GM18511 (cell line): ENCODE measurements around the gene MDFI.

Experiments
- ATAC-seq: cut with Tn5 transposase; IDR thresholded peaks from one replicate; pipeline ENCODE4 v1.9.1; 2021; ENCODE audit warnings: mild to moderate bottlenecking, moderate library complexity; ENCODE audit not compliant: unreplicated experiment

MDFI gene

DNA sequence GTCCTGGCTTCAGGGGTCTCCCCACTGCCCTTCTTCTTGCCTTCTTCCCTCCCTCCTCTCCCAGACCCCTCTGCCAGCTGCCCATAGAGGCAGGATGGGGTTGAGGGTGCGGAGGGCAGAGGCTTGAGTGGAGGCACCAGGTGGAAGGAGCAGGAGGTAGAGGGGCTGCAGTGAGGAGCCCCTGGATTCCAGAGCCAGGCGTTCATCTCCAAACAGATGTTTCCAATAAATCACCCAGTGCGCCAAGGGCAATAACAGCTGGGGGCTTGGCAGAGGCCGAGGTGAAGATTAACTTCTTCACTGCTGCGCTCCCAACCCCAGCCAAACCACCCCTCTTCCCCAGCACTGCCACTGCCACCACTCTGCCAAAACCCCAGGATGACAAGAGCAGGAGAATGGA, 10.7 kb downstream of the MDFI start:
- ATAC-seq = no peak

- ATAC-seq = no peak
These were observed 11.3 kb downstream of the MDFI start for GRCh38 chr6:41649596-41649995.

DNA sequence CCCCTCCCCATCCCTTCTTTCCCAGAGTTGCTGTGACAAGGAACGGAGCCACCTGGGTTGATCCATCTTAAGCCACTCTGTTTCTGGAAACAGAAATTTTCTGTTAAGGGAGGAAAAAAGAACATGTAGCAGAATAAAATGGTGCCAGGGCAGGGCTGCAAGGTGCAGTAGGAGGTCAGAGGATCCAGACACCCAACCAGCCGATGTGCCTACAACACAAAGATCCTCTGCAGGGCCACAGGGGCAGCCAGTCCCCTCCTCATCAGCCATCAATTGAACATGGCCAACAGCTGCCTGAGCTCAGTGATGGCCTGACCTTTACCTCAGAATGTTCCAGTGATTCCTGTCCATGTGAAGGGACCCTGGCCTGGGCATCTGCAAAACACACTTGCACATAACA, 11.9 kb downstream of the MDFI start:
- ATAC-seq = no peak

DNA sequence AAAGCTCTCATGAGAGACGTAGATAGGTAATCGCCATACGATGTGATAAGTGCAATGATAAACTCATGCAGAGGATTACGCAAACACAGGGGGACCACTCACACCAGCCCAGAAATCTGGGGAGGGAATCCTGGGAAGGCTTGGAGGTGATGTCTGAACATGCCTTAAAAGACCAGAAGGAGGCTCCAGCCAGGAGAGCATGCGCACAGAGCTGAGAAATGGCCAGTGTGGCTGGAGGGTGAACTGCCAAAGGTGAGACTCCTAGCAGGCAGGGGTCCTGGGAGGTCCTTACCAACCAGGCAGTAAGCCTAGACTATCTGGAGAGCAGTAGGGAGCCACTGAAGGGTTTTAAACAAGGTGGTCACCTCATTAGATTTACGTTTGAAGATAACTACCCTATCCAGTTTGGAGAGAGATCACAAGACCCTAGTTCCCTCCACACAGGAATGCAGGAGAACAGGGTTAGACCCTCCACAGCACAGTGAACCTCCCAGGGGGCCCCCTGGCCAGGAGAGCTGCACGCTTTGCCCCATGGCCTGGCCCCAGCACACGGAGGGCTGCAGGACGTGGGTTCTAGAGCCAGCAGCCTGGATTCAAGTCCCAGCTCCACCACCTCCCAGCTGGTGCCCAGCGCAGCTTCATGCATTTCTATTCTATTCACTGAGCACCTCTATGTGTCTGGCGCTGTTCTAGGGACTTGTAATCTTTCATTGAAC, 13.1 kb downstream of the MDFI start:
- ATAC-seq = no peak

- ATAC-seq = no peak
These were observed 13.8 kb downstream of the MDFI start for GRCh38 chr6:41651962-41652657.

DNA sequence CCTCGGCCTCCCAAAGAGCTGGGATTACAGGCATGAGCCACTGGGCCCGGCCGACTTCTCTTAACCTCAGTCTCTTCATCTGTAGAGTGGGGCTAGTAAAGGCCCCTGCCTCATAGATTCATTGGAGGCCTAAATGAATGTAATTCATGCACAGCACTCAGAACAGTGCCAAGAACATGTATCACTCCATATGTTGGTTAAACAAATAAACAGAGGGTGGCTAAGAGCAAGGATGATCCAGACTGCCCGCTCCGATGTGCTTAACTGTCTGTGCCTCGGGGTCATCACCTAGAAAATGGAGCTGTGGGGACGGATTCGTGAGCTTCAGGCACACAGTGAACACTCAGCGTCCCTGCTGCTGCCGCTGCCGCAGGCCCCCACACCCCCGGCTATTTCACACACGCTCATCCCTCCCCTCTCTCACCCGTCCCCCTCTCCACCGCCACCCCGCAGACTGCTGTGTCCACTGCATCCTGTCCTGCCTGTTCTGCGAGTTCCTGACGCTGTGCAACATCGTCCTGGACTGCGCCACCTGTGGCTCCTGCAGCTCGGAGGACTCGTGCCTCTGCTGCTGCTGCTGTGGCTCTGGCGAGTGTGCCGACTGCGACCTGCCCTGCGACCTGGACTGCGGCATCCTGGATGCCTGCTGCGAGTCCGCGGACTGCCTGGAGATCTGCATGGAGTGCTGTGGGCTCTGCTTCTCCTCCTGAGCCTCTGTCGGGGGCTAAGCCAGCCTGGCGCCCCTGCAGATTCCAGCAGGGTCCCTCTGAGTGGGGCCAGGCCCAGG, 14.8 kb downstream of the MDFI start:
- no peak for ATAC-seq

- no peak for ATAC-seq
These were observed 15.4 kb downstream of the MDFI start for GRCh38 chr6:41653691-41654090.

DNA sequence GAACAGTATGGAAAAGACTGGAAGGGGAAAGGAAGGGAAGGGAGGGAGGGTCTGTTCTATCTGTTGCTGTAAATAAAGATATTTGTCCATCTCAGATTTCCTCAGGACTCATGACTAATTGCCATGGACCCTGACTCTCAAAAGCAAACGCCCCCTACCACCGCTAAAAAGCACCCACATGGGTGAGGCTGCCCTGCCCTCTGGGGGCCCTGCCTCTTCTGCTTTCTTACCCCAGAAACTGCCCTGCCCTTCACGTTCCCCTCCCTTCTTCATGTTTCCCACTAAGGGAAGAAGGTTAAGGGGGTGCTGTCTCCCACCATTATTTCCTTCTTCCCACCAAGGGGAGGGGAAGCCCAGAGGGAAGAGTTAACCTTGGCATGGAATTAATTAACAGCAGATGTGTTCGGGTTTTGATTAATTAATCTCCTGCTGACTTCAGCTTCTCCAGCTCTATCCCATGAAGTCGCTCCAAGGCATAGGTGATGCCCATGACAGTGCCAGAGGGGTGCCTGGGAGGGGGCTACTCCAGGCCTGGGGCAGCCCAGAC, 16.0 kb downstream of the MDFI start:
- no peak for ATAC-seq

DNA sequence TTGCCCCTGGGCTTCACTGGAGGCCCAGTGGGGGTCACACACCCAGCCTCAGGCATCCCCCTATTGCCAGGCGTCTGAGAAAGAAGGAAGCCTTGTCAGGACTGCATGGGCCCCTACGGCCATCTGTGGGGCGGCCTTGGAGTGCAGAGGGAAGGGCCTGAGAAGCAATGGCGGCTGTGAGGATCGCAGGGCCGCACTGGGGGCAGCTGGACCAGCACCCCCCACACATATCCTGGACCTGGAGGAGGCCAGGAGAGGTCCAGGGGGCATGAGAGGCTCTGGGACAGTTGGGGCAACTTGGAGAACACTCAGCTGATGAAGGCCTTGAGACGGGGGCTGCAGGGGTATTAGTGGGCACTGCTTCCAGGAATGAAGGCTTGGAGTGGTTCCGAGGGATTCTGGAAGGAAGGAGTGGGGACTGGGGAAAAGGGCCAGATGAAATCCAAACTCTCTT, 16.5 kb downstream of the MDFI start:
- ATAC-seq = no peak

DNA sequence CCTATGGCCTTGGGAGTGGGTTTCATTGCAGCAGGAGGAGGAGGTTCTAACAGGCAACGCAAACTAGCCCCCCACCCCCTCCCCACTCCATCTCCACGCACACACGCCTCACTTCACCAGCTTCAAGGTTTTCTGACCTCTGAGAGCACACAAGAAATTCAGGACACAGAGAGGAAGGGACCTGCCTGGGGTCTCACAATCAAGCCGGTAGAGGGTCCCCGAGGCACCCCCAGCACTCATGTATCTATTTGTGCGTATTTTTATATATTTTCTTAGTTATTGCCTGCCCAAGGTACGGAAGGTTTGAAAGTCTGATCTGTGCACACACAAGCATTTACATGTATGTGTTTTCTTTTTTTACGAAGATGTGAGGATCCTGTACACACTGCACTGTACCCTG, 16.9 kb downstream of the MDFI start:
- ATAC-seq = no peak

- ATAC-seq = no peak
These were observed 17.4 kb downstream of the MDFI start for GRCh38 chr6:41655646-41656001.

GRCh38 chr6:41656002-41656691, 17.9 kb downstream of the MDFI start:
- ATAC-seq = no peak

DNA sequence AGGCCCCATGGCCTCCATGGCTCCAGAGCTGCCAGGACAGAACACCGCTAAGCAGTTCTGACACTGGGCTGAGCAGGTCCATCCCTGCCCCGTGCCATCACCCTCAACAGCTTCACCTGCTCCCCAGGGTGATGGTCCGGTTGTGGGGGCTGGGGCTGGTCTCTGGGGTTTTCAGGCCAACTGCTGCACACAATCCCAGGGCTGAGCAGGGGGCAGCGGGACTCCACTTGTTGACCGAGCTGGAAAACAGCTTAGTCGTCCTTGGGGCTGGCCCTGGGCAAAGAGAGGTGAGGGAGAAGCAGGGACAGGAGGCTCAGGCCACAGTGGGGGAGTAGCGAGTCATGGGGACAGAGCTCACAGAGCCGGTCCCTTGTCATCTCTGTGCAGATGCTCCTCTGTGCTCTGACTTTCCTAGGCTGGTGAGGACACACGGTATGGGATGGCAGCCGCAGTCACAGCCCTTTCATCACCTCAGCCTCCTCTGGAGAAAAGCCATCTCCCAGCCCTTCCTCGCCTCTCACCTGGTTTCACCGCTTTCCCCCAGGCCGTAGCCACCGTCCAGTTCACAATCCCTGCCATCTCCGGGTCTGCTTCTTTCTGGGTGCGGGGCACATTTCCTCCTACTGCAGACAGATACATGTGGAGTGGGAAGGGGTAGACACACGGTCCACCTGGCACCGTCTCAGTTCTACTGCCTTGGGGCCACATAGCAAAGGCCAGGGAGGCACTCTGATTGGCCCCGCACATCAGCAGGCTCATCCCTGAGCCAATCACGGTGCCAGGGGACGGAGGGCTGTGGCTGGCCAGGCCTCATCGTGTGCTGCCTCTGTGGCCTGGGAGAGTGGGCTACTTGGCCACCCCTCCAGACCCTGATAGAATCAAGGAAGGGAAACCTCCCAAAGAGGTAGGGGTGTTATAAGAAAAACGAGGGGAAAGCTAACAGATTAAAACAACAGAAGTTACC, 19.1 kb downstream of the MDFI start:
- ATAC-seq = no peak

DNA sequence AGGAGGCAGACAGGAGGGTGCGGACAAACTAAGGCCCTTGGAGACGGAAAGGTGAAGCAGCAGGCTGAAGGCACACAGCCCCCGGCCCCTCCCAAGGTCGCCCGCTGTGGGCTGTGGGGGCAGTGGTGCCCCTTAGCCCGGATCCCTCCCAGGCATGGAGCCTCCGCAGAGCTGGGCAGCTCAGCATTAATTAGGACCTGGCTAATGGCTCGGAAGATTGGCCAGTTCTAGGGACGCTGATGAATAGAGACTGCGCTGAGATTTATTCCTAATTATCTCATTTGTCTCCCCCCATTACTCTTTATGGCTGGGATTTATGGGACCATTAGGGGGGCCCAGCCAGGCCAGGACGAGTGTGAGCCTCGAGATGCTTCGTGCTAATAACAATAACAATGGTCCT, 20.4 kb downstream of the MDFI start:
- no peak for ATAC-seq

DNA sequence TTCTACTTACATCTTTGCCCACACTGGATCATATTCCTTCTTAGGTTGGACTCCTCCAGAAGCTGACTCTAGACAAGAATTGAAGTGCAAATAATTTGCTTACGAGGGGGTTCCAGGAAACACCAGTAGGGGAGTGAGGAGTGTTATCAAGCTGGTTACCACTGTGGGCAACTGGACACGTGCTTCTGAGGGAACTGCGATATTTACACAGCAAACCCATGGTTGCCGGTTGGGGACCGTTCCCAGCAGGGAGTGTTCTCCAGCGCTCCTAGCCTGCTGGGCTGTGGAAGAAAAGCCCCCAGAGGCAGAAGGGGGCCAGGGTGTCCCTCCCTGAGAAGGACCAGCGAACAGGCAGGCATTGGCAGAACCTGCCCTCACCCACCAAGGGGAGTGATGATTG, 21.7 kb downstream of the MDFI start:
- no peak for ATAC-seq

- no peak for ATAC-seq
These were observed 25.3 kb downstream of the MDFI start for GRCh38 chr6:41663568-41663967.

- ATAC-seq = no peak
These were observed 26.0 kb downstream of the MDFI start for GRCh38 chr6:41664271-41664670.

DNA sequence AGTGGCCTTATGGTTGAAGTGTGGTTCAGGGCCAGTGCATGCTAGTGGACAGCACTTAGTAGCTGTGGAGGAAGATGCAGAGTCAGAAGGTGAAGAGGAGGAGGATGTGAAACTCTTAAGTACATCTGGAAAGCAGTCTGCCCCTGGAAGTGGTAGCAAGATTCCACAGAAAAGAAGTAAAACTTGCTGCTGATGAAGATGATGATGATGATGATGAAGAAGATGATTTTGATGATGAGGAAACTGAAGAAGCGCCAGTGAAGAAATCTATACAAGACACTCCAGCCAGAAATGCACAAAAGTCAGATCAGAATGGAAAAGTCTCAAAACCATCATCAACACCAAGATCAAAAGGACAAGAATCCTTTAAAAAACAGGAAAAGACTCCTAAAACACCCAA, 28.9 kb downstream of the MDFI start:
- ATAC-seq = no peak

GRCh38 chr6:41668968-41669367, 30.7 kb downstream of the MDFI start:
- ATAC-seq = no peak
